Measurements from ENCODE around the gene LLGL2. TPM values are rescaled to one million over a fixed set of nuclear protein-coding genes. Genes with fewer than 3 reads are reported as not detected.

Gene LLGL2
- total RNA-seq, 1 donor from 2014 or later, result 33.1 TPM

DNA sequence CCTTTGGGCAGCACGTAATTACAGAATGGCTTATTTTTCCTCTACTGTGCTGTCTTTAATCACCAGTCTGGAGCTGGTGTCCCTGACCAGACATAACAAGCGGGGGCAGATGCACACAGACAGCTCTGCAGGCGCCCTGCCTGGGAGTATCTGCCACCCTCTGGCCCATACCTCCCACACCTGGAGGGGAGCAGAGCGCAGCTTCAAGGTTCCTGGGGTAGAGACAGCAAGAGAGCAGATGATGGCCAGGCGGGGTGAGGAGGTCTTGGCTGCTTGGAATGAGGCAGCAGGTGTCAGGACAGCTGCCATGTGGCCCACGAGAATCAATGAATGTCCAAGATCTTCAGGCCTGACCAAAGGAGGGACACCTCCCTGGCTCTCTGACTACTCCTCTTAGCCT is 45.2 kb upstream of the LLGL2 start:
- no peak overlapping the region for H3K27ac Mint-ChIP-seq
- H3K9me3 Mint-ChIP-seq, result no peaks in the 10 kb centered on the region
- H3K27me3 Mint-ChIP-seq (ENCODE audit: low read depth), result no peaks in the 10 kb centered on the region
- peaks cover 41% of the 10 kb centered on the region for H3K4me1 Mint-ChIP-seq
- no peak overlapping the region for H3K4me3 Mint-ChIP-seq
- DNase-seq (ENCODE audit: low spot score in 2 of 2, unreplicated experiment in 2 of 2), result no peak
- peaks cover 4% of the 10 kb centered on the region for H3K36me3 Mint-ChIP-seq
- TF ChIP-seq, protein P1, sequence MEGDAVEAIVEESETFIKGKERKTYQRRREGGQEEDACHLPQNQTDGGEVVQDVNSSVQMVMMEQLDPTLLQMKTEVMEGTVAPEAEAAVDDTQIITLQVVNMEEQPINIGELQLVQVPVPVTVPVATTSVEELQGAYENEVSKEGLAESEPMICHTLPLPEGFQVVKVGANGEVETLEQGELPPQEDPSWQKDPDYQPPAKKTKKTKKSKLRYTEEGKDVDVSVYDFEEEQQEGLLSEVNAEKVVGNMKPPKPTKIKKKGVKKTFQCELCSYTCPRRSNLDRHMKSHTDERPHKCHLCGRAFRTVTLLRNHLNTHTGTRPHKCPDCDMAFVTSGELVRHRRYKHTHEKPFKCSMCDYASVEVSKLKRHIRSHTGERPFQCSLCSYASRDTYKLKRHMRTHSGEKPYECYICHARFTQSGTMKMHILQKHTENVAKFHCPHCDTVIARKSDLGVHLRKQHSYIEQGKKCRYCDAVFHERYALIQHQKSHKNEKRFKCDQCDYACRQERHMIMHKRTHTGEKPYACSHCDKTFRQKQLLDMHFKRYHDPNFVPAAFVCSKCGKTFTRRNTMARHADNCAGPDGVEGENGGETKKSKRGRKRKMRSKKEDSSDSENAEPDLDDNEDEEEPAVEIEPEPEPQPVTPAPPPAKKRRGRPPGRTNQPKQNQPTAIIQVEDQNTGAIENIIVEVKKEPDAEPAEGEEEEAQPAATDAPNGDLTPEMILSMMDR (IDR thresholded peaks at IDR 0.05; ENCODE audit: unreplicated experiment), result no peak

DNA sequence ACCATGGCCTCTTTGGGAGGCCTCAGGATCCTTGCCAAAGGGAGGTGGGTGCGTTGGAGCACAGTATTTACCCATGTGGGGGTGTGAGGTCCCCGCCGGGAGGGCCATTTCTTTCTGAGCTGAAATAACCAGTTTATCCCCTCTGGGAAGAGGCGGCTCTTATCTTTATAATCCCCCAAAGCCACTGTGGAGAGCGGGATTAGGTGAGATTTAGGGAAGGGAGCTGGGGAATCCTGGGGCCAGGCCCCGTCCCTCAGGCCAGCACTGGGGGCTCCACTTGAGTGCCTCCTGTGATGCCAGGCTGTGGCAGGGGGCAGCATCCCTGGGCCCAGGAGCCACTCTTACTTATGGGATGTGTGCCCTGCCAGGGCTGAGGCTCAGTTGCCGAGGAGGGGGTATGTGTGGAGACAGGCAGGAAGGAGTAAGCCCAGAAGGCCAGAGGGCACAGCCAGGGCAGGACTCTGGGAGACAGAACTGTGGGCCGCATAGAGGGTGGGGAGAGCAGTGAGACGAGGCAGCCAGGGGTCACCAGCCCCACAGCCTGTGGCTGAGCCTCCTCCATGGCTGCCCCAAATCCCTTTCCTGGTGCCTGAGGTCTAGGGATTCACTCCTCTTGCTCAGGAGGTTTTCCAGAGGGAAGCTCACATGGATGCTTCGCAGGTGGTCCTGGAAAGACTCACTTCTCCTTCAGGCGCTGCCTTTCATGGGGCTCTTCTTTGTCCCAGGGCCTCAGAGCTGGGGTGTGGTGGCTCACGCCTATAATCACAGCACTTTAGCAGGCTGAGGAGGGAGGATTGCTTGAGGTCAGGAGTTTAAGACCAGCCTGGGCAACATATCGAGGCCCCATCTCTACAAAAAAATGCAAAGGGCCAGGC is 44.1 kb upstream of the LLGL2 start:
- no peak for DNase-seq (ENCODE audit: low spot score in 2 of 2, unreplicated experiment in 2 of 2)
- TF ChIP-seq, protein P1 (IDR thresholded peaks at IDR 0.05; ENCODE audit: unreplicated experiment), result no peak
- Mint-ChIP-seq H3K4me1 (peaks cover 30% of the 10 kb centered on the region), H3K4me3 (no peak overlapping the region), H3K9me3 (no peaks in the 10 kb centered on the region), H3K36me3 (peaks cover 4% of the 10 kb centered on the region), H3K27me3 (ENCODE audit: low read depth) (no peaks in the 10 kb centered on the region), H3K27ac (peak overlapping the region; percentile 40)

DNA sequence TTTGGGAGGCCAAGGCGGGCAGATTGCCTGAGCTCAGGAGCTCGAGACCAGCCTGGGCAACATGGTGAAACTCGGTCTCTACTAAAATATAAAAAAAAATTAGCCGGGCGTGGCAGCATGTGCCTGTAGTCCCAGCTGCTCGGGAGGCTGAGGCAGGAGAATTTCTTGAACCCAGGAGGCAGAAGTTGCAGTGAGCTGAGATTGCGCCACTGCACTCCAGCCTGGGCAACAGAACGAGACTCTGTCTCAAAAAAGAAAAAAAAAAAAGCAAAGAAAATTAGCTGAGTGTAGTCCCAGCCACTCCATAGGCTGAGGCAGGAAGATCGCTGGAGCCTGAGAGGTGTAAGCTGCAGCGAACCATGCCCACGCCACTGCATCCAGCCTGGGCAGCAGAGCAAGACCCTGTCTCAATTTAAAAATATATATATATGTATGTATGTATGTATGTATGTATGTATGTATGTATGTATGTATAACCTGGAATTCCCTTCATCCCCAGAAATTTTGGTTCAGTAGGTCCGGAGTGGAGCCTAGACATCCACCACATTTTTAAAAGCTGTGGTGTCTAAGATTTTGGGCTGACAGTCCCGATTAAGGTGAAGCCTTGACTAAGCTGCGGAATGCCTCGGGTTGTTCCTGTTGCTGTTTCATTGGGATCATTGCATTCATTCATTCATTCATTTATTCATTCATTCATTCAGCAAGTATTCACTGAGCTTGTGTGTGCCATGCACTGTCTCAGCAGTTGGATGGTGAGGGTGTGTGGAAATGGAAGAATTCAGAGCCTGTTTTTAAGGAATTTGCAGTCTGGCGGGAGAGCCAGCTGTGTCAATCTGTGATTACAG is 43.2 kb upstream of the LLGL2 start:
- Mint-ChIP-seq H3K4me3 (no peak overlapping the region), H3K36me3 (peaks cover 3% of the 10 kb centered on the region), H3K27me3 (ENCODE audit: low read depth) (no peaks in the 10 kb centered on the region), H3K27ac (no peak overlapping the region), H3K4me1 (peaks cover 23% of the 10 kb centered on the region), H3K9me3 (no peaks in the 10 kb centered on the region)
- DNase-seq (ENCODE audit: low spot score in 2 of 2, unreplicated experiment in 2 of 2), result no peak
- TF ChIP-seq, protein P1 (IDR thresholded peaks at IDR 0.05; ENCODE audit: unreplicated experiment), result no peak

DNA sequence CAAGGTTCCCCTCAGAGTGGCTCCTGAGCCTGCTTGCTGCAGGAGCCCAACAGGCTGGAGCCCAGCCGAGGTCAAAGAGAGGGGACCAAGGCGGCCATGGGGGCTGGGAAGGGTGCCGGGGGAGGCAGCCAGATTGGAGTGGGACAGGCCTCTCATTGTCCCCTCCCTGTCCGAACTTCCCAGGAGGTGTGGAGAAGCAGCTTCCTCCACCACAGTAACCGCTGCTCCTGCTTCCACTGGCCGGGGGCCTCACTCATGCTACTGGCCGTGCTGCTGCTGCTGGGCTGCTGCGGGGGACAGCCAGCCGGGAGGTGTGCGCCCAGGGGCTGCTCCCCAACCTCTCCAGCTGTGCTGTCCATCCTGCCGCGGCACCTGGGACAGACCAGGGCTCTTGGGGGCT is 39.8 kb upstream of the LLGL2 start:
- Mint-ChIP-seq H3K9me3 (no peaks in the 10 kb centered on the region), H3K27me3 (ENCODE audit: low read depth) (no peaks in the 10 kb centered on the region), H3K4me1 (peaks cover 11% of the 10 kb centered on the region), H3K27ac (no peak overlapping the region), H3K4me3 (no peak overlapping the region), H3K36me3 (peaks cover 2% of the 10 kb centered on the region)
- TF ChIP-seq, protein P1 (IDR thresholded peaks at IDR 0.05; ENCODE audit: unreplicated experiment), result no peak
- no peak for DNase-seq (ENCODE audit: low spot score in 2 of 2, unreplicated experiment in 2 of 2)

DNA sequence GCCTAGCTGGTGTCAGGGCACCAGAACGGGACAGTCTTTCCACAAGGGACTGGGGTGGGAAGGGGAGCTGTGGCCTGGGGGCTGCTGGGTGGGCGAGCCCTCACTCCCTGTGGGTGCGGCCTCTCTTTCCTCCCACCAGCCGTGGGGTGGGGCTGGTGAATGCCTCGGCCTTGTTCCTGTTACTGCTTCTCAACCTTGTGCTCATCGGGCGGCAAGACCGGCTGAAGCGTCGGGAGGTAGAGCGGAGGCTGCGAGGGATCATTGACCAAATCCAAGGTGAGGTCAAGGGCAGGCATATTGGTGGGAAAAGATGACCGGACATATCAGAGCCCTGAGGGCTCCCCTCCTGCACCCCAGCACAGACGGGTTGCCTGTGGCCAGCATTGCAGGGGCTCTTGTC is 39.3 kb upstream of the LLGL2 start:
- Mint-ChIP-seq H3K36me3 (peaks cover 2% of the 10 kb centered on the region), H3K27me3 (ENCODE audit: low read depth) (no peaks in the 10 kb centered on the region), H3K4me3 (no peak overlapping the region), H3K9me3 (no peaks in the 10 kb centered on the region), H3K27ac (no peak overlapping the region), H3K4me1 (peaks cover 6% of the 10 kb centered on the region)
- TF ChIP-seq, protein P1 (IDR thresholded peaks at IDR 0.05; ENCODE audit: unreplicated experiment), result no peak
- no peak for DNase-seq (ENCODE audit: low spot score in 2 of 2, unreplicated experiment in 2 of 2)
